Measurements from ENCODE around the gene SHOC2.
A peak's percentile ranks its signal among the peaks of the same experiment; 100 is the strongest.
"Not testable (repeated sequence)": the region's sequence is repeated elsewhere in the genome, so short reads cannot be mapped to it uniquely, and the experiment has no call there.

Gene SHOC2

GRCh38 chr10:110901954-110902819, 17.2 kb upstream of the SHOC2 start:
- DNase-seq (ENCODE audit: low read depth): no peak

- no peak for DNase-seq (ENCODE audit: low read depth)
These were observed 15.8 kb upstream of the SHOC2 start for GRCh38 chr10:110903280-110904278.

GRCh38 chr10:110910138-110910537, 9.3 kb upstream of the SHOC2 start:
- DNase-seq (ENCODE audit: low read depth): no peak

- DNase-seq (ENCODE audit: low read depth): no peak
These were observed 7.0 kb upstream of the SHOC2 start for GRCh38 chr10:110912374-110912773.

- DNase-seq (ENCODE audit: low read depth): no peak
These were observed 5.0 kb upstream of the SHOC2 start for GRCh38 chr10:110914431-110914830.

- DNase-seq (ENCODE audit: low read depth): no peak
These were observed 4.4 kb upstream of the SHOC2 start for GRCh38 chr10:110915035-110915434.

- not testable (repeated sequence) for DNase-seq (ENCODE audit: low read depth)
These were observed 3.8 kb upstream of the SHOC2 start for GRCh38 chr10:110915600-110915999.

- DNase-seq (ENCODE audit: low read depth): no peak
These were observed 2.7 kb upstream of the SHOC2 start for GRCh38 chr10:110916554-110917346.

GRCh38 chr10:110918269-110918642, 1.1 kb upstream of the SHOC2 start:
- peak; percentile 77 for DNase-seq (ENCODE audit: low read depth)

GRCh38 chr10:110918643-110919348, 608 bp upstream of the SHOC2 start, which contains the start of gene BBIP1:
Gene BBIP1 (minus strand): TSS chr10:110919180. CDS start chr10:110918157, 1,023 bp downstream.
- no peak for DNase-seq (ENCODE audit: low read depth)

- DNase-seq (ENCODE audit: low read depth): peak; percentile 4
These were observed 822 bp downstream of the SHOC2 start for GRCh38 chr10:110919971-110920881.

- DNase-seq (ENCODE audit: low read depth): no peak
These were observed 4.6 kb downstream of the SHOC2 start for GRCh38 chr10:110923856-110924493.

GRCh38 chr10:110927461-110927860, 8.1 kb downstream of the SHOC2 start:
- DNase-seq (ENCODE audit: low read depth): no peak

GRCh38 chr10:110931769-110932381, 12.5 kb downstream of the SHOC2 start:
- DNase-seq (ENCODE audit: low read depth): no peak

- no peak for DNase-seq (ENCODE audit: low read depth)
These were observed 13.2 kb downstream of the SHOC2 start for GRCh38 chr10:110932505-110933180.

GRCh38 chr10:110936757-110937156, 17.4 kb downstream of the SHOC2 start:
- no peak for DNase-seq (ENCODE audit: low read depth)

GRCh38 chr10:110939419-110939818, 20.0 kb downstream of the SHOC2 start:
- no peak for DNase-seq (ENCODE audit: low read depth)

- DNase-seq (ENCODE audit: low read depth): no peak
These were observed 25.5 kb downstream of the SHOC2 start for GRCh38 chr10:110944792-110945396.
